Adrenal gland (tissue), 12 donors: Measurements from ENCODE around the gene UBE2Q2. TPM values are rescaled to one million over a fixed set of nuclear protein-coding genes. Genes with fewer than 3 reads are reported as not detected.
A peak's percentile ranks its signal among the peaks of the same experiment; 100 is the strongest.
"Not testable (repeated sequence)": the region's sequence is repeated elsewhere in the genome, so short reads cannot be mapped to it uniquely, and the experiment has no call there.

Source experiments
- DNase-seq, 7 donors: peaks; one replicate each; pipeline ENCODE4 v3.0.0-alpha.2; 2019 to 2020
- H3K27ac ChIP-seq, 5 donors: fragments of 200-600 bp; sonication (generic) in 4 of 5; 1 replicate in 3 of 5; 2 replicates in 2 of 5; pipeline versions ENCODE4 v1.5.1 to v1.8.0; 2016 to 2020; ENCODE audit warnings: mild to moderate bottlenecking in 1 of 5
- H3K27me3 ChIP-seq: fragments of 200-600 bp; 2 replicates; pipeline ENCODE4 v1.8.0; 2021
- H3K36me3 ChIP-seq, 2 donors: fragments of 200-600 bp; replicated peaks in 1 of 2; 1 replicate in 1 of 2; 2 replicates in 1 of 2; pipeline versions ENCODE4 v1.5.1 to v1.8.0; 2018 to 2022
- H3K4me1 ChIP-seq, 2 donors: fragments of 200-600 bp; replicated peaks in 1 of 2; 1 replicate in 1 of 2; 2 replicates in 1 of 2; pipeline versions ENCODE4 v1.5.1 to v1.8.0; 2018 to 2021
- H3K4me3 ChIP-seq, 4 donors: fragments of 200-600 bp; sonication (generic) in 3 of 4; one replicate each; pipeline ENCODE4 v1.5.1; 2016 to 2018
- H3K9me3 ChIP-seq, 3 donors: fragments of 200-600 bp; sonication (generic) in 1 of 3; replicated peaks in 1 of 3; 1 replicate in 2 of 3; 2 replicates in 1 of 3; pipeline versions ENCODE4 v1.5.1 to v1.8.0; 2016 to 2021
- POLR2A ChIP-seq, 2 donors: fragments of 450-650 bp; IDR thresholded peaks; one replicate each; pipeline ENCODE4 v1.6.1; 2017; ENCODE audit warnings: antibody characterized with exemption in 2 of 2, mild to moderate bottlenecking in 2 of 2, moderate library complexity in 1 of 2
- WGBS, 4 donors: extraction: QIAGEN DNeasy Blood & Tissue Kit in 2 of 4; methylation state at CpG; one replicate each; pipeline versions ENCODE4 v1.1.5 to v1.1.7; 2013 to 2017; 5-methylcytosine and 5-hydroxymethylcytosine counted together
- intact Hi-C, 2 donors: fragments of 100-400 bp; cut with DNase I; formaldehyde crosslinking; loops; one replicate each; pipeline versions ENCODE4 v1.14.1 to v1.15.0; 2022 to 2023
- polyA plus RNA-seq, 3 donors: library from polyadenylated mRNA; stranded (reverse); fragments of 200-250 nt in 2 of 3; fragments of 350-450 nt in 1 of 3; fragmentation: Illumina TruSeq in 1 of 3; extraction: RNeasy Lipid Tissue Mini Kit (QIAGEN cat#74804) in 1 of 3; gene quantifications; one replicate each; pipeline ENCODE4 v1.2.3, GENCODE V29; 2013 to 2014
- total RNA-seq, 9 donors: library from RNA; depleted of rRNA in 4 of 9; stranded (reverse); fragments of >200 nt in 4 of 9; fragments of 120-200 nt in 1 of 9; fragmentation: NEBNext Ultra II Directional in 1 of 9; extraction: Animal tissue kit (Norgen Biotek cat#: 25700) in 1 of 9; gene quantifications; one replicate each; pipeline versions ENCODE4 v1.1.0 to v1.2.4, GENCODE V29; 2013 to 2023
- TF ChIP-seq, protein P1 (sequence below), 6 experiments: fragments of 450-650 bp in 4 of 6; fragments of 200-600 bp in 2 of 6; sonication (generic) in 1 of 6; IDR thresholded peaks; 1 replicate in 5 of 6; 2 replicates in 1 of 6; pipeline versions ENCODE4 v1.5.1 to v1.8.0; 2016 to 2021; ENCODE audit warnings: antibody characterized with exemption in 6 of 6, mild to moderate bottlenecking in 2 of 6, moderate library complexity in 1 of 6
- donor health status: healthy with polysubstance abuse.
- donor health status: Bipolar disorder and iron deficiency.
- donor health status: DM: yes; HTN: yes; CAD: no.
- donor health status: DM: no; HTN: no; CAD: no.
- donor health status: DM: no; HTN: no; CAD: no.
- donor health status: DM: yes; HTN: yes; CAD: no.

UBE2Q2 gene
- total and polyA plus RNA-seq, 12 donors = 18.7 to 76.7 (median 45.2) TPM

DNA sequence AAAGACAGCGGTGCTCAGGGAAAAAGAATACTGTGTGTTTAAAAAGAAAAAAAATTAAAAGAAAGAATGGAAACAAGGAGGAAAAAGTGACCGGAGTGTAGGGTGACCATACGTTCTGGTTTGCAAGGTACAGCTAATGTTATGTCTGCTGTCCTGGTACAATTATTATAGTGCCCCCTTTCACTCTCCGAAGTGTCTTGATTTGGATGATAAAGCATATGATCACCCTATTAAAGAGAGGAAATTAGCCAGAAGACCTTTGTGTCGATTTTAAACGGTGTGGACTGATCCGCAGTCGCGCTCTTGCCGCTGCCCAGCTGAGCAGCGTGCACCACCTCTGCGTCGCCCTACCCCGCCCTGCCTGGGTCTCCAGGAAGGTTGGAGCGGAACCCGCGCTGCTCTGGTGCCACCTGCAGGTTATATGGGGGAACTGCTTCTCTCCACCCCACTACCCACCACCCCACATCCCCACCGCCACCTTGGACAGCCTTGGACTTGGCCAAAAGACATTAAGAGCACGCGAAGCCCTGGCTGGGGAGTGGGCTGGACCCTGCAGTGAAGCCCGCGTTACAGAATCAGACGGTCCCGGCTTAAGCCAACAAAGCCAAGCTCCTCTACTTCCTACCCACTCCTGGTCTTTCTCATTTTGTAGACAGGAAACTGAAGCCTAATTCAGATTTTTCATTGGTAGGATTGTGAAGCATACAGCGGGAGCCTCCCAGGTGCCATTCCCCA lies 41.2 kb upstream of the UBE2Q2 start:
- H3K4me1 ChIP-seq = peaks cover 0 to 8% of the 10 kb centered on the region in 2 donors
- 4 to 7% (median 5%) methylated on average over 15 to 25 of the region's 25 CpGs for WGBS, 4 donors
- H3K36me3 ChIP-seq = no peaks in the 10 kb centered on the region
- TF ChIP-seq POLR2A (IDR thresholded peaks at IDR 0.05) = no peak
- TF ChIP-seq, protein P1, sequence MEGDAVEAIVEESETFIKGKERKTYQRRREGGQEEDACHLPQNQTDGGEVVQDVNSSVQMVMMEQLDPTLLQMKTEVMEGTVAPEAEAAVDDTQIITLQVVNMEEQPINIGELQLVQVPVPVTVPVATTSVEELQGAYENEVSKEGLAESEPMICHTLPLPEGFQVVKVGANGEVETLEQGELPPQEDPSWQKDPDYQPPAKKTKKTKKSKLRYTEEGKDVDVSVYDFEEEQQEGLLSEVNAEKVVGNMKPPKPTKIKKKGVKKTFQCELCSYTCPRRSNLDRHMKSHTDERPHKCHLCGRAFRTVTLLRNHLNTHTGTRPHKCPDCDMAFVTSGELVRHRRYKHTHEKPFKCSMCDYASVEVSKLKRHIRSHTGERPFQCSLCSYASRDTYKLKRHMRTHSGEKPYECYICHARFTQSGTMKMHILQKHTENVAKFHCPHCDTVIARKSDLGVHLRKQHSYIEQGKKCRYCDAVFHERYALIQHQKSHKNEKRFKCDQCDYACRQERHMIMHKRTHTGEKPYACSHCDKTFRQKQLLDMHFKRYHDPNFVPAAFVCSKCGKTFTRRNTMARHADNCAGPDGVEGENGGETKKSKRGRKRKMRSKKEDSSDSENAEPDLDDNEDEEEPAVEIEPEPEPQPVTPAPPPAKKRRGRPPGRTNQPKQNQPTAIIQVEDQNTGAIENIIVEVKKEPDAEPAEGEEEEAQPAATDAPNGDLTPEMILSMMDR (IDR thresholded peaks at IDR 0.05) = peak; percentile 64 to 95 (median 84)
- DNase-seq = peak; percentile 78 to 88 (median 84)
- intact Hi-C loops = loop anchor here (5.0 to 10.0 kb wide), 4 partner anchors 70 to 123 kb away; no protein-coding TSS in a partner anchor
- H3K27ac ChIP-seq = no peak overlapping the region
- H3K4me3 ChIP-seq = peak overlapping the region in 1 of 4 donors; percentile 27
- H3K27me3 ChIP-seq = peaks cover 17% of the 10 kb centered on the region
- no peaks in the 10 kb centered on the region for H3K9me3 ChIP-seq

DNA sequence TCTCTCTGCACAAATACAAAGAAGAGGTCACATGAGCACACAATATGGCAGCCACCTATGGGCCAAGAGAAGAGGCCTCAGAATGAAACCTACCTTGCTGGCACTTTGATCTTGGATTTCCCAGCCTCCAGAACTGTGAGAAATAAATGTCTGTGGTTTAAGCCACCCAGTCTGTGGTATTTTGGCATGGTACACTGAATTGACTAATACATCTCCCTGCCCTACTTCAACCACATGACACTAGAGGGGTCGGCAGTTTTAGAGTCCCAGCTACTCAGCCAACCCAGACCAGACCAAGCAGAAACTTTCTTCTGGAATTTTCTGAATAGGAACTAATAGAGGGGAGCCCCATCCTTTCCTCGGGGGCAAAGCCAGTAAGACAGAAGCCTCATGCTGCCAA lies 35.8 kb upstream of the UBE2Q2 start:
- not testable (repeated sequence) for H3K27ac ChIP-seq, H3K4me1 ChIP-seq, DNase-seq, H3K9me3 ChIP-seq, H3K36me3 ChIP-seq, H3K4me3 ChIP-seq
- 32 to 67% (median 56%) methylated on average over 2 of the region's 2 CpGs for WGBS, 4 donors
- H3K27me3 ChIP-seq = peaks cover 12% of the 10 kb centered on the region
- intact Hi-C loops = loop anchor here (10.0 kb wide), 2 partner anchors 117 to 123 kb away; no protein-coding TSS in a partner anchor

DNA sequence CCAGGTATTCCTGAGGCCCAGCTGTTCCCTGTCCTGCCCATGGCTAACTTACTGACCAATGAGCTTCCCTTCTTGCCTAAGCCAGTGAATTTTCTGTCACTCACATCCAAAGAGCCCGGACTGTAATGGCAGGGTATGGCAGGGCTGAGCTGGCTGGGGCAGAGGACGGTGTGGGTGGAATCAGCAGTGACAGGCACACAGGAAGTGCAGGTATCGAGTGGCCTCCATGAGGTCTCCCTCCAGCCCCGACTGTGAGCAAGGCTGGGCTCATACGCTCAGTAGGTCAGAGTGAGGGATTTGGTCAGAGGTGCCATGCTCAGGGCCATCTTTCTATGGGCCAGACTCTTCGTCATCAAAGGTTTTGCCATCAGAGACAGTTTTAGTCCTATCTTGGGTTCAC lies 35.2 kb upstream of the UBE2Q2 start:
- not testable (repeated sequence) for H3K4me1 ChIP-seq, H3K36me3 ChIP-seq, H3K9me3 ChIP-seq, H3K27ac ChIP-seq, DNase-seq, H3K4me3 ChIP-seq, H3K27me3 ChIP-seq
- intact Hi-C loops = loop anchor here (10.0 kb wide), 2 partner anchors 117 to 123 kb away; no protein-coding TSS in a partner anchor
- WGBS, 4 donors = 83 to 90% (median 85%) methylated on average over 5 to 6 of the region's 6 CpGs

DNA sequence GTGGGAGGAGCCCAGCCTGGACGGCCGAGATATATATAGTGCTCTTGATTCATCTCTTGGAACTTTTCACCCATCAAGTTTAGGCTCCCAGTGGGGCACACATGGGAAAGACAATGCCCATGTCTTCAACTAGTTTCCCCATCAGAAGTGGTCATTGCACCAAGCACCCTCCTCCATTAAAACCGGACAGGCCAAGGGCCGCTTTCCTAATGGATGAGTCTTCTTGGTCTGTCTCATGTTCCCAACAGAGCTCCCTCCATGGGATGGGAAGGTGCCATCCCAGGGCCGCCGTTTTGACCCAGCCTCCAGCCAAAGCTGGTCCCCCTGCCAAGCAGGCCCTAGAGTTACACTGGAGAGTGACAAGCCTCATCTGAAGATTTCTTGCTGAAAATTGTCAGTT lies 34.7 kb upstream of the UBE2Q2 start:
- TF ChIP-seq, protein P1 (IDR thresholded peaks at IDR 0.05) = no peak
- TF ChIP-seq POLR2A (IDR thresholded peaks at IDR 0.05) = no peak
- Histone ChIP-seq H3K27ac (no peak overlapping the region), H3K4me3 (no peak overlapping the region), H3K4me1 (no peaks in the 10 kb centered on the region), H3K9me3 (no peaks in the 10 kb centered on the region), H3K36me3 (no peaks in the 10 kb centered on the region), H3K27me3 (peaks cover 3% of the 10 kb centered on the region)
- intact Hi-C loops = loop anchor here (10.0 kb wide), 2 partner anchors 116 to 124 kb away; no protein-coding TSS in a partner anchor
- WGBS, 4 donors = 77 to 94% (median 79%) methylated on average over 4 to 6 of the region's 6 CpGs
- no peak for DNase-seq

DNA sequence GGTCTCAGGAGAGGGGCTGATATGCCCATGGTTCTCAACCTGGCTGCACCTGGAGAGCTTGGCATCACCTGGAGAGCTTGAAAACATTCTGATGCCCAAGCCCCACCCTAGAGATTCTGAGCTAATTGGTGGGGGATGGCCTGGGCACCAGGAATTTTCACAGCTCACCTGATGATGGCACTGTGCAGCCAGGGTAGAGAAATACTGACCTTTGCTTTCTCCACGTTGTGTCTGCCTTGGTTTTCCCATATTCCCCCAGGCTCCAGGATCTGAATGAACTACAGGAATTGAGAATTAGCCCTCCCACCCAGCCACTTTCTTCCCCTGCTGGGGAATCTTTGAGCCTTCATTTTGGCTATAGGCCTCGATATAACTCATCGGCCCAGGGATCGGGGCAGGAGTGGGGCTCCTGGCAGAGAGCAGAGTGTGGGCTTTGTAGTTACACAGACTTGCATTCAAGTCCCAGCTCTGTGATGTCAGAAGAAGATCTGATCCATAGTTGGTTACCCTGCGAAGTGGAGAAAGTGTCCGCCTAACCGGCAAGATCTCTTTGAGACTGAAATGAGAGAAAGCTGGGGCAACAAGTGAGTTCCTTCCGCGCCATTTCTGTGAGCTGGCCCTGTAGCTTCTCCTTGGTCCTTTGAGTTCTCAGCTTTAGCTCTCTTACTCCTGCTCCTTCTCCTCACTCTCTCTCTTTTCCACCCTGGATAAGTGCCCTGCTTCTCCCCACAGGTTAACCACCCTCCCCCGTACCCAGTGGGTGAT lies 33.1 kb upstream of the UBE2Q2 start:
- WGBS, 4 donors = 78 to 85% (median 81%) methylated on average over 10 of the region's 10 CpGs
- DNase-seq = peak in 6 of 7 donors; percentile 18 to 64 (median 38)
- intact Hi-C loops = loop anchor here (10.0 kb wide), 3 partner anchors 115 to 335 kb away; no protein-coding TSS in a partner anchor
- Histone ChIP-seq H3K27me3 (no peaks in the 10 kb centered on the region), H3K27ac (no peak overlapping the region), H3K9me3 (no peaks in the 10 kb centered on the region), H3K4me3 (no peak overlapping the region), H3K4me1 (no peaks in the 10 kb centered on the region), H3K36me3 (no peaks in the 10 kb centered on the region)
- TF ChIP-seq POLR2A (IDR thresholded peaks at IDR 0.05) = no peak
- TF ChIP-seq, protein P1 (IDR thresholded peaks at IDR 0.05) = peak in 5 of 6 experiments; percentile 27 to 56 (median 46)
